Mononuclear cell (primary cell): ENCODE data around the gene AQP5. TPM values are rescaled to one million over a fixed set of nuclear protein-coding genes. Genes with fewer than 3 reads are reported as not detected.
"Not testable (repeated sequence)": the region's sequence is repeated elsewhere in the genome, so short reads cannot be mapped to it uniquely, and the experiment has no call there.

ENCODE experiments used
- H3K27me3 ChIP-seq: 2 replicates; pipeline ENCODE4 v1.6.0; 2011; ENCODE audit warnings: low read length, control low read depth; ENCODE audit not compliant: insufficient read depth
- H3K4me1 ChIP-seq: 2 replicates; pipeline ENCODE4 v1.5.1; 2011; ENCODE audit warnings: mild to moderate bottlenecking, low read length, control low read depth; ENCODE audit not compliant: insufficient read depth
- H3K4me3 ChIP-seq: 2 replicates; pipeline ENCODE4 v1.5.1; 2011; ENCODE audit warnings: mild to moderate bottlenecking, low read length, moderate library complexity
- H3K9me3 ChIP-seq: 2 replicates; pipeline ENCODE4 v1.5.1; 2011; ENCODE audit warnings: low read depth, mild to moderate bottlenecking, control low read depth, low read length
- total RNA-seq: library from RNA; depleted of rRNA; stranded (reverse); fragments of >200 nt; gene quantifications from one replicate; pipeline ENCODE4 v1.2.3, GENCODE V29; 2012

The AQP5 gene
- total RNA-seq, 1 donor = not detected

DNA sequence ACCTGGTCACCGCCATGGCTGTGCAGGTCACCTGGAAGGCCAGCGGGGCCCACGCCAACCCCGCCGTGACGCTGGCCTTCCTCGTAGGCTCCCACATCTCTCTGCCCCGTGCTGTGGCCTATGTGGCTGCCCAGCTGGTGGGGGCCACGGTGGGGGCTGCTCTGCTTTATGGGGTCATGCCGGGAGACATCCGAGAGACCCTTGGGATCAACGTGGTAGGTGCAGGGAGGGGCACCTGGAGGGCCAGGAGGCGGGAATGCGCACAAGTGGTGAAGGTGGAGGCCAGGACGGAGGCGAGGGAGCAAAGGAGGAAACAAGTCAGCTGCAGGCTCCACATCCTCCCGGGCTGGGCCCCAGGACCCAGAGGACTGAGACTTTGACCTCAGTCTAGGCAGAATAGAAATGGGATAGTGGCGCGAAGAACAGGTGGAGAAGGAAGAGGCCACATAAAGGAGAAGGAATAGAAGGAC lies 11.7 kb downstream of the AQP5 start:
- no peaks in the 10 kb centered on the region for H3K27me3 ChIP-seq
- H3K4me1 ChIP-seq = peaks cover 4% of the 10 kb centered on the region
- no peaks in the 10 kb centered on the region for H3K9me3 ChIP-seq
- no peak overlapping the region for H3K4me3 ChIP-seq

DNA sequence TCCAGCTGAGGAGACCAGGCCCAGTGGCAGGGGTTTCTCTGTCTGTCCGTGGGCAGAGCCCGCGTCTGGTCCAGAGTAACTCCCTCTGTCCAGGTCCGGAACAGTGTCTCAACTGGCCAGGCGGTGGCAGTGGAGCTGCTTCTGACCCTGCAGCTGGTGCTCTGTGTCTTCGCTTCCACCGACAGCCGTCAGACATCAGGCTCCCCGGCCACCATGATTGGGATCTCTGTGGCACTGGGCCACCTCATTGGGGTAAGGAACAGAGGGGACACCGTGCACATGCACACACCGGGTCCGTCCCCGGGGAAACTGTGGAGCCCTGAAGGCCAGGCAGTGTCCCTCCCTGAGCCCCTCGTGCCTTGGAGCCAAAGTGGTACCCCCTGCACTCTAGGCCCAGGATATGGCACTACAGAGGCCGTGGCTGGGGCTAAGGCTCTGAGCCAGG lies 12.6 kb downstream of the AQP5 start:
- no peaks in the 10 kb centered on the region for H3K9me3 ChIP-seq
- no peak overlapping the region for H3K4me3 ChIP-seq
- no peaks in the 10 kb centered on the region for H3K27me3 ChIP-seq
- H3K4me1 ChIP-seq = peaks cover 4% of the 10 kb centered on the region

DNA sequence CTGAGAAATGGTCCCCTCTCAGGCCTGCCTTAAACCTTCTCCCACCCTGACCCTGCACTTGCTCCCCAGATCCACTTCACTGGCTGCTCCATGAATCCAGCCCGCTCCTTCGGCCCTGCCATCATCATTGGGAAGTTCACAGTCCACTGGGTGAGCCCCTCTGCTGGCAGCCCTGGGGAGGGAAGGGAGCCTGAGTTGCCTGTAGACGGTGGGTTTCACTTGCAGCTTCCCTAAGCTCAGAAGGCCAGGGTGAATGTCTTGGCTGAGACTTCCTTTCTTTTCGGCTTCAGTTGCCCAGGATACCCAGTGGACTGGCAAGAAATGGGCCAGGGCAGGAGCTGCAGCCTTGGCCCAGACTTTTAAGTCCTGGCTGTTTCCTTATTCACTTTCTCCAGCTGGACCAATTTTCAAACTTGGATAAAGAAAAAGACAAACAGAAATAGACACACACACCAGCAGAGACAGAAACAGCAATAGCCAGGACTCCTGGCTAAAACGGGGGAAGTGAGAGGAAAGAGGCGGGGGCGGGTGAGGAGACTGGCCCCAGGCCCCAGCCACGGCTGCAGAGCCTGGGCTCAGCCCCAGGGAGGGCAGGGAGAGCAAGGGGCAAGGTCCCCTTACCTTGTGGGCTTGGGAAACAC lies 13.1 kb downstream of the AQP5 start:
- no peaks in the 10 kb centered on the region for H3K9me3 ChIP-seq
- H3K4me1 ChIP-seq = peaks cover 7% of the 10 kb centered on the region
- H3K4me3 ChIP-seq = no peak overlapping the region
- no peaks in the 10 kb centered on the region for H3K27me3 ChIP-seq

DNA sequence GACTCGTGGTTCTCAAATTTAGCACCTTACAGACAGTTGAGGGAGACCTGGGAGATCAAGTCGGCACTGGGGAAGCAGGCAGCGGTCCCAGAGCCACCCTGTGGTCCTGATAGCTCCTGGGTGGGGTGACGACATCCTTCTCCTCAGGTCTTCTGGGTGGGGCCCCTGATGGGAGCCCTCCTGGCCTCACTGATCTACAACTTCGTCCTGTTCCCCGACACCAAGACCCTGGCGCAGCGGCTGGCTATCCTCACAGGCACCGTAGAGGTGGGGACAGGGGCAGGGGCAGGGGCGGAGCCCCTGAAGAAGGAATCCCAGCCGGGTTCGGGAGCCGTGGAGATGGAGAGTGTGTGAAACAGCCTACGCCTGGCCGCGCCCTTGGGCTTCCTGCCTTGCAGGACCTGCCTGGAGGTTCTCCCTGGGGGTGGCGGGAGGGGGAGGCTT lies 13.7 kb downstream of the AQP5 start:
- Histone ChIP-seq H3K4me1 (peaks cover 10% of the 10 kb centered on the region), H3K27me3 (no peaks in the 10 kb centered on the region), H3K4me3 (no peak overlapping the region), H3K9me3 (no peaks in the 10 kb centered on the region)

DNA sequence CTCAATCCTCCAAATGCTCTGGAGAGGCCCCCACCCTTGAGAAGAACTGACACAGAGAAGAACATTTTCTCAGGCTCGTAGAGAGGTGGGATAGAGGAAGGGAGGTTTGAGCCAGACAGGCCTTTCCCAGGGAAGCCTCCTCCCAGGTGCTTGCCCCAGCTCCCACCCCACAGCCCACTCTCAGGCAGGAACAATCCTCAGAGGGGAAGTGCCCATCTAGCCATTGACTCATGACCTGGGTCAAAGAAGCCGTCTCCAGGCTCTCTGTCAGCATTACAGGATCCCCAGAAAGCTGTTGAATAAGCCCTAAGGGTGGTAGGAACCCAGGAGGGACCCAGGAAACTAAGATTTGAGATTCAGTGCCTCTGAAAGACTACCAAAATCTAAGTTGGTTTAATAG lies 14.9 kb downstream of the AQP5 start:
- Histone ChIP-seq H3K4me3 (no peak overlapping the region), H3K9me3 (no peaks in the 10 kb centered on the region), H3K27me3 (no peaks in the 10 kb centered on the region), H3K4me1 (peaks cover 10% of the 10 kb centered on the region)

DNA sequence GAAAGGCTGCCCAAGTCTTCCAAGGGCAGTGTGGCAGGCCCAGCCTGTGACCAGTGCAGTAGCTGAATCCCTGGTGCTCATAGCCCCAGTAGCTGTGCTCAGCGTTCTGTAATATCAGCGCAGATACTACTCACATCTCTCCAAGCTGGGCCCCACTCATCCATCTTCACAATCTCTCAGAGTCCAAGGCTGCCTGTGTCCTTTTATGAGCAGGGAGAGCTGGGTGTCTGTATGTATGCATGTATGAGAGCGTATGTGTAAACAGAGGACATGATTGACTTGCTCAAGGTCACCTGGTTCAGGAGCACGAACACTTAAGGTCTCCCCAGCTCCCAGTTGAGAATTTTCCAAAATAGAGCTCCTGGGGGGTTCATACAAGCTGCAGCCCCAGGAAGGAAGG lies 16.5 kb downstream of the AQP5 start:
- H3K27me3 ChIP-seq = no peaks in the 10 kb centered on the region
- no peak overlapping the region for H3K4me3 ChIP-seq
- no peaks in the 10 kb centered on the region for H3K9me3 ChIP-seq
- H3K4me1 ChIP-seq = peaks cover 25% of the 10 kb centered on the region

DNA sequence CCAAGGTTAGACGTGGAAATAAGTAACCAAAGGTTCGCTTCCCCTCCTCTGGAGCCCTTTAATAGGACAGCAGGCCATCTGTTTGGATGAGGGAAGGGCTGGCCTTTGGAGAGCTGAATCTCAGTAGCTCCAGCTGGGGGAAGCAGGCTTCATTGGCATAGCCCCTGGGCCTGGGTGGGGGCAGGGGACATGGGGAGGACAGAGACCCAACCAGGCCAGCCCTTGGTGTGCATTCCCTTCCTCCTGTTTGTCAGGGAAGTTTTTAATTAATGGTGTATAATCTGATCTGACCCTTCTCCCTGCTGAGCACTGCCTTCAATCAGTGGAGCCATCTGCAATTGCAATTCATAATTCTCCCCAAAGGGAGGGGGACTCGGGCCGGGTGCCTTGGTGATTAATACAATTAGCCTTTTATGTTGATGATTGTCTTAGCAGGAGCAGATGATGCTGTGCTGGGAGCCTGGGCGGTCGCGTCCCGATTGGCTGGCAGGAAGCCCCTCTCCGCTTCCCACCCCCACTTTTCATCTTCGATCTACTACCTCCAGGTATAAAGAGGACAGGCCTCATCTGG lies 17.4 kb downstream of the AQP5 start:
- Histone ChIP-seq H3K4me1 (peaks cover 35% of the 10 kb centered on the region), H3K27me3 (no peaks in the 10 kb centered on the region), H3K9me3 (no peaks in the 10 kb centered on the region), H3K4me3 (no peak overlapping the region)

DNA sequence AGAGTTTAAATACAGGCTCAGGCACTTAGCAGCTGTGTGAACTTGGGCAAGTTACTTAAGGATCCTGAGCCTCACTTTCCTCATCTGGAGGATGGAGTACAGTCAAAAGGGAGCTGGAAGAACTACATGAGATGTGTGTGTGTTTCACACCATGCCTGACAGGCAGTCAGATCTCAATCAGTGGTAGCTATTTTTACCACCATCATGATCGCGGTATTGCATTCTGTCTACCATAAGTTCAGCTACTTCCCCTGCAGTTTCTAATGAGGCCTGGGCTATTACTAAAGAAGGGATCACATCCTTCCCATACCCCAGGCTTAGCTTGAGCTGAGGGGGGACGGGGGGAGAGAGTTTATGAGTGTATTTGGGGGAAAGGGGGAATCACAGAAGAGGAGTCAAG lies 18.1 kb downstream of the AQP5 start:
- H3K4me3 ChIP-seq = no peak overlapping the region
- peaks cover 38% of the 10 kb centered on the region for H3K4me1 ChIP-seq
- no peaks in the 10 kb centered on the region for H3K27me3 ChIP-seq
- no peaks in the 10 kb centered on the region for H3K9me3 ChIP-seq

DNA sequence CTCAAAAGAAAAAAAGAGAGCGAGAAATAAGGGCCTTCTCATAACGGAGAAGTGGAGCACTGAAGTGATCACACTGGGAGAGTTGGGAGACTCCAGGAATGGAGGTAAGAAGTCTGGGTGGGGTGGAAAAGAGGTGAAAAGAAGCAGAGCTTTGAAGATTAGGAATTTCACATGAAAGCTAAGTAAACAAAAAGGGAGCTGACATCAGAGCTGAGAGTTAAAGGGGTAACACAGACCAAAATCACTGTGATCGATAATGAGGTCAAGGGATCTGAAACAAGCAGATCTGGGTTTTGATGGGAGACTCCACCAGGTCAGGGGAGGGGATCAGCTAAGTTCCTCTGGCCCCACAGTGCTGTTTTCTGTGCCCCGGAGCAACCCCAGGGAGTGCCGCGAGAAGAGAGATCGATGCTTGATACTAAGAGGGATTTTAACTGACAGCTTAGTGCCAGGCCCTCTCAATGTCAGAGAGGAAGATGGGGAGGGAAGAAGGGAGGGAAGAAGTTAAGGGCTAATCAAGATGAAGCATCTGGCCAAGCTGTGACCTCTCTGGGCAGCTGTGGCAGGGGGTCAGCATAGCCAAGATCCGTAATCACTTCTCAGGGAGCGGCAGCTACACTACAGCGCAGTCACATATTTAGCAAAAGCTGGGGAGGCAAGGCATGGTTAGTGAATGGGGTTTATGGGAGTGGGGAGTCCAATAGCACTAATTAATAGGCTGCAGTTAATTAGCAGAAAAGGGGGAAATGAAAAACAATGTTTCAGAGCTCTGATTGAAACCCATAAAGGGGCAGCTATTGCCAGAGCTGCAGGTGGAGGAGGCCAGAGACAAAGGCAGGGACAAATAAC lies 19.1 kb downstream of the AQP5 start:
- no peak overlapping the region for H3K4me3 ChIP-seq
- no peaks in the 10 kb centered on the region for H3K9me3 ChIP-seq
- no peaks in the 10 kb centered on the region for H3K27me3 ChIP-seq
- peaks cover 38% of the 10 kb centered on the region for H3K4me1 ChIP-seq

DNA sequence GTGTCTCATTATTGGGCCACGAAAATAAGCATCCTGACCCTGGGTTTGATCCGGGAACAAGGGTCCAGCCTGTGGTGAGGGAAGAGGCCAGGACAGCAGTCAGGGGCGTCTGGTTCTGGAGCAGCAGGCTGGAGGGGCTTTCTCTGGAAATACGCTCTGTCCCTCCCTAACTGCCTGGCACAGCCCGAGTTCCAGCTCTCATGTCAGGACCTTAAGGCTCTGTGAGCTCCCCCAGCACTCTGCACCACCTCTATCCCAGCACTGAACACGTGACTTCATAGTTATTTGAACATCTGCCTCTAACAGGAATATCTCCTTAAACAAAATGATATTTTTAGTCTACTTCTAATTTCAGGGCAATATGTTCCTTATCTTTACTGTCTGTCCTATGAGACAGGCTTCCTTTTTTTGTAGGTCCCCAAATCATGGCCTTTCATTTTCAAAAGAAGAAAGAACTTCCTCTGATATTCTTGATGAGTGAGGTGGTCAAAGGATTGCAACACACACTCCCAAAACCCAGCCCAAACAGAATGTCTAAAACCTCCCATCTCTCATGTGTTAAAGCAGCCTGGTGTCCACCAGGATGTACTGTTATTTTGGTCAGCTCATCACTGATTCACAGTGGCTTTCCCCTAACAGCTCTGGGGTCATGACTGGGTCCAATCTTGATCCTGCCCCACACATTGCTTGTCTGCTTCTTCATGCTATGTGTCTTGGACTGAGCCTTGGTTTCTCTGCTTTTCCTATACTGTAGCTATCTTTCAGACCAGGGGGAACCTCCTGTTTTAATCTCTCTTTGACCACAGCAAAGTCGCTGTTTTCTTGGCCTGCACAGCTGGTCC lies 20.8 kb downstream of the AQP5 start:
- Histone ChIP-seq H3K9me3 (no peaks in the 10 kb centered on the region), H3K27me3 (no peaks in the 10 kb centered on the region), H3K4me1 (peaks cover 48% of the 10 kb centered on the region), H3K4me3 (no peak overlapping the region)

DNA sequence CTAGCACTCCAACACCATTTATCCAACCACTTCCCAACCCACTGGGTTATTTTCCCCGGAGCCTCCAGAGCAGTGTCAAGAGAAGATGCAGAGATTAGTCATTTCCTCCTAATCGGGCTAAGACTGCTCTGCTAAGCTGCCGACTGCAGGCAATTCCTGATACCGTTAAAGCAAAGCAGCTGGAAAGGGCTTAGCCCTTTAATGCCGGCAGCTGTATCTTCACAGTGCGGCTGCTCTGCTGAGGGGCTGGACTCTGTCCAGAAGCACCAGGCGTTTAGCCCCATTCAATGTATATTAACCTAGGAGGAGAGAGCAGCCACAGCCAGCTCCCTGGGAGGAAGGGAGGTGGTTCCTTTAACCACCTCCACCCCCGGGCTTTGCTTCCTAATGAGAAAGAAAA lies 22.2 kb downstream of the AQP5 start:
- no peaks in the 10 kb centered on the region for H3K9me3 ChIP-seq
- H3K27me3 ChIP-seq = no peaks in the 10 kb centered on the region
- no peak overlapping the region for H3K4me3 ChIP-seq
- peaks cover 62% of the 10 kb centered on the region for H3K4me1 ChIP-seq

DNA sequence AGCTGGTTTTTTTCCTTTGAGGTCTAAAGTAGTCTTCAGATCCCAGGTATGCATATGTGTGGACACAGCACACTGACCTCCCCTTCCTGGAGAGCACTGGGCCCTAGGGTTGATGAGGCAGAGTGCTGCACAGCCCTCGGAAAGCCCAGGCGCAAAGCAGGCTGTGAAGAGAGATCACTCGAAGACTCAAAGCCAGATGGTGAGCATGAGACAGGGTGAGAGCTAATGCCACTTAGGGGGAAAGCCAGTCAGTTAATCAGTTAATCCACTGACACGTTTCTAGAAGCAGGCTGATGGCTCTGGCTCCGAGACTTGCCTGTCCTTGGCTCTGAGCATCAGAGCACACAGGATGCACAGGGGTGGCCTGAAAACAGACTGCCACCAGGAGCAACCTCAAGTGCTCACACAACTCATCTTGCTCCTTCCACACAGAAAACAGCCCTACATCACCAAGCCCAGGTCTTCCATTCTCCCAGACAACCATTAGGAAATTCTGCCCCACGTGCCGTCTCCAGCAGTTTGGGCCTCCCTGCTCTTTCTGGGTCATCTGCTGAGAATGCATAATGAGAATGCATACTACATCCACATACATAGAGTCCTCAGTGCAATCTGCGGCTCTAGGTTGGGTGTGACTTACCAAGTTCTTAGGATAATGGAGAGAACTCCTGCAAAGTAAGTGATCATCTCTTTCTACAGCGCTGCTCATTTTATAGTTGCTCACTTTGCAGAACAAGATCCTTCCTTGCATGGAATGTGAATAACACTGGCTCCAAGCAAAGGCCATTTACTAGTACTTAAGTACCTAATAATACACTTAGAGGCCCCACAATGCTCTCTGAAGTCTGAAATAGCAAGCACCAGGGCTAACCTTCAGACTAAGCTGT lies 23.0 kb downstream of the AQP5 start:
- H3K9me3 ChIP-seq = no peaks in the 10 kb centered on the region
- peaks cover 66% of the 10 kb centered on the region for H3K4me1 ChIP-seq
- H3K4me3 ChIP-seq = no peak overlapping the region
- no peaks in the 10 kb centered on the region for H3K27me3 ChIP-seq

DNA sequence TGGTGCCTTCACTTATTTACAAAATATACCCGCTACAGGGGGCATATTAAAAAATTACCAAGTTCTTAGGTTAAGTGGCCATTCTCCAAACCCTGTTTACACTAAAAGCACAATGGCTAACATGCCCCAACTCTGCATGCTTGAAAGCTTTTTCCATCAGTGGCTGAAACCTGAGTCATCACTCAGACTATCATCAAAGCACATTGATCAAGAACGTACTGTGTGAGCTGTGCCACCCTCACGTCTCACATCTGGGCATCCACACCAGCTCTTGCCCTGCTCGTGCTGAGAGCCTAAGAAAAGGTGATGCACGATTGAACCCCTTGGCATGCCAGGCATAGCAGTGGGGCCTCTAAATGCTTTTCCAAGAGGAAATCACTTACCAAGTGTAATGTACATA lies 24.3 kb downstream of the AQP5 start:
- no peak overlapping the region for H3K4me3 ChIP-seq
- H3K9me3 ChIP-seq = no peaks in the 10 kb centered on the region
- peaks cover 75% of the 10 kb centered on the region for H3K4me1 ChIP-seq
- no peaks in the 10 kb centered on the region for H3K27me3 ChIP-seq

DNA sequence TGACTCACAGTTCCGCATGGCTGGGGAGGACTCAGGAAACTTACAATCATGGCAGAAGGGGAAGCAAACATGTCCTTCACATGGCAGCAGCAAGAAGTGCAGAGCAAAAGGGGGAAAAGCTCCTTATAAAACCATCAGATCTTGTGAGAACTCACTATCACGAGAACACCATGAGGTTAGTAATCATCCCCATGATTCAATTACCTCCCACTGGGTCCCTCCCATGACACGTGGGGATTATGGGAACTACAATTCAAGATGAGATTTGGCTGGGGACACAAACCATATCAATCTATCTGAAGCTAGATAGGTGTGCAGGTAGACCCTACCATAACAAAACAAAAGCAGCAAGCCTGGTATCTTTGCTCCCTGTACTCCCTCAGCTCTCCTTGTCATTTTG lies 24.8 kb downstream of the AQP5 start:
- not testable (repeated sequence) for H3K9me3 ChIP-seq, H3K4me3 ChIP-seq, H3K27me3 ChIP-seq
- peaks cover 76% of the 10 kb centered on the region for H3K4me1 ChIP-seq
